Peyer's patch (tissue), 4 donors: ENCODE data around the gene CUL7. TPM values are rescaled to one million over a fixed set of nuclear protein-coding genes. Genes with fewer than 3 reads are reported as not detected.

Experiments
- DNase-seq, 3 donors: peaks; one replicate each; pipeline ENCODE4 v3.0.0-alpha.2; 2017 to 2019
- H3K27ac ChIP-seq, 4 donors: fragments of 200-600 bp; sonication (generic); one replicate each; pipeline ENCODE4 v1.5.1; 2016 to 2019
- H3K27me3 ChIP-seq, 2 donors: fragments of 200-600 bp; sonication (generic); one replicate each; pipeline ENCODE4 v1.5.1; 2019
- H3K36me3 ChIP-seq, 3 donors: fragments of 200-600 bp; sonication (generic); one replicate each; pipeline ENCODE4 v1.5.1; 2016 to 2019
- H3K4me1 ChIP-seq, 4 donors: fragments of 200-600 bp; sonication (generic); one replicate each; pipeline ENCODE4 v1.5.1; 2016 to 2019
- H3K4me3 ChIP-seq, 4 donors: fragments of 200-600 bp; sonication (generic); 1 replicate in 3 of 4; 2 replicates in 1 of 4; pipeline ENCODE4 v1.5.1; 2016 to 2019; ENCODE audit warnings: mild to moderate bottlenecking in 1 of 4
- H3K9me3 ChIP-seq, 4 donors: fragments of 200-600 bp; sonication (generic); one replicate each; pipeline ENCODE4 v1.5.1; 2016 to 2019; ENCODE audit warnings: mild to moderate bottlenecking in 1 of 4
- POLR2A ChIP-seq, 2 donors: fragments of 450-650 bp; IDR thresholded peaks; one replicate each; pipeline ENCODE4 v1.5.1; 2017; ENCODE audit warnings: antibody characterized with exemption in 2 of 2, mild to moderate bottlenecking in 2 of 2, moderate library complexity in 2 of 2
- total RNA-seq, 4 donors: library from RNA; depleted of rRNA; stranded (reverse); fragments of >200 nt; gene quantifications; one replicate each; pipeline ENCODE4 v1.1.0, GENCODE V29; 2016
- TF ChIP-seq, protein P1 (sequence below), 6 experiments: fragments of 450-650 bp in 4 of 6; fragments of 200-600 bp in 2 of 6; sonication (generic) in 1 of 6; IDR thresholded peaks; one replicate each; pipeline ENCODE4 v1.5.1; 2017 to 2019; ENCODE audit warnings: antibody characterized with exemption in 6 of 6, mild to moderate bottlenecking in 3 of 6, moderate library complexity in 1 of 6

CUL7 gene
- total RNA-seq, 4 donors from 2014 or later: 19.4 to 33.0 (median 23.1) TPM

- no peaks in the 10 kb centered on the region for H3K36me3 ChIP-seq
- TF ChIP-seq POLR2A (IDR thresholded peaks at IDR 0.05): no peak
- TF ChIP-seq, protein P1, sequence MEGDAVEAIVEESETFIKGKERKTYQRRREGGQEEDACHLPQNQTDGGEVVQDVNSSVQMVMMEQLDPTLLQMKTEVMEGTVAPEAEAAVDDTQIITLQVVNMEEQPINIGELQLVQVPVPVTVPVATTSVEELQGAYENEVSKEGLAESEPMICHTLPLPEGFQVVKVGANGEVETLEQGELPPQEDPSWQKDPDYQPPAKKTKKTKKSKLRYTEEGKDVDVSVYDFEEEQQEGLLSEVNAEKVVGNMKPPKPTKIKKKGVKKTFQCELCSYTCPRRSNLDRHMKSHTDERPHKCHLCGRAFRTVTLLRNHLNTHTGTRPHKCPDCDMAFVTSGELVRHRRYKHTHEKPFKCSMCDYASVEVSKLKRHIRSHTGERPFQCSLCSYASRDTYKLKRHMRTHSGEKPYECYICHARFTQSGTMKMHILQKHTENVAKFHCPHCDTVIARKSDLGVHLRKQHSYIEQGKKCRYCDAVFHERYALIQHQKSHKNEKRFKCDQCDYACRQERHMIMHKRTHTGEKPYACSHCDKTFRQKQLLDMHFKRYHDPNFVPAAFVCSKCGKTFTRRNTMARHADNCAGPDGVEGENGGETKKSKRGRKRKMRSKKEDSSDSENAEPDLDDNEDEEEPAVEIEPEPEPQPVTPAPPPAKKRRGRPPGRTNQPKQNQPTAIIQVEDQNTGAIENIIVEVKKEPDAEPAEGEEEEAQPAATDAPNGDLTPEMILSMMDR (IDR thresholded peaks at IDR 0.05): no peak
- H3K27me3 ChIP-seq: no peaks in the 10 kb centered on the region
- H3K27ac ChIP-seq: no peak overlapping the region
- H3K4me1 ChIP-seq: peaks cover 0 to 13% (median 3%) of the 10 kb centered on the region in 4 donors
- no peaks in the 10 kb centered on the region for H3K9me3 ChIP-seq
- no peak for DNase-seq
- no peak overlapping the region for H3K4me3 ChIP-seq
Observed at GRCh38 chr6:43081043-43081442, 27.4 kb upstream of the CUL7 start.

DNA sequence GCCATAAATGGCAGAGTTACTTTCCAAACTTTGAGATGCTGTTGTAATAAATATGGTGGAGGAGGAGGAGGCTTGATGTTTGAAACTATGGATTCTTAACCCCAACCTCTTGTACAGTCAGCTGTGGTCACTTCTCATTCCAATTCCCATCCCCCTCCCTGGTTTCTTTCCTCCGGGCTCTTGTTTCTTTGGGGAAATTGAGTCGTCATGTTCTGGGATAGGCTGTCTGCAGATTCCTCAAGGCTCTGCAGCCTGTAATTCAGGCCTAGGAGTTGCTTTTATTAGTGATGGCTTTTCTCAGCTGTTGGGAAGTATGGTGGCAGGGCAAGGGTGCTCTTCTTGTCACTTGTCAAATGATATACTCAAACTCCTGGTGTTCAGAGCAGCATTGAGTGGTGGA lies 25.0 kb upstream of the CUL7 start:
- no peaks in the 10 kb centered on the region for H3K27me3 ChIP-seq
- H3K4me3 ChIP-seq: no peak overlapping the region
- TF ChIP-seq POLR2A (IDR thresholded peaks at IDR 0.05): no peak
- TF ChIP-seq, protein P1 (IDR thresholded peaks at IDR 0.05): no peak
- no peaks in the 10 kb centered on the region for H3K9me3 ChIP-seq
- peaks cover 0 to 18% (median 5%) of the 10 kb centered on the region in 4 donors for H3K4me1 ChIP-seq
- no peak overlapping the region for H3K27ac ChIP-seq
- H3K36me3 ChIP-seq: peaks cover 0 to 12% (median 0%) of the 10 kb centered on the region in 3 donors
- DNase-seq: no peak

- peak overlapping the region in 1 of 4 donors; percentile 46 for H3K27ac ChIP-seq
Observed at GRCh38 chr6:43077981-43078511, 24.4 kb upstream of the CUL7 start.

DNA sequence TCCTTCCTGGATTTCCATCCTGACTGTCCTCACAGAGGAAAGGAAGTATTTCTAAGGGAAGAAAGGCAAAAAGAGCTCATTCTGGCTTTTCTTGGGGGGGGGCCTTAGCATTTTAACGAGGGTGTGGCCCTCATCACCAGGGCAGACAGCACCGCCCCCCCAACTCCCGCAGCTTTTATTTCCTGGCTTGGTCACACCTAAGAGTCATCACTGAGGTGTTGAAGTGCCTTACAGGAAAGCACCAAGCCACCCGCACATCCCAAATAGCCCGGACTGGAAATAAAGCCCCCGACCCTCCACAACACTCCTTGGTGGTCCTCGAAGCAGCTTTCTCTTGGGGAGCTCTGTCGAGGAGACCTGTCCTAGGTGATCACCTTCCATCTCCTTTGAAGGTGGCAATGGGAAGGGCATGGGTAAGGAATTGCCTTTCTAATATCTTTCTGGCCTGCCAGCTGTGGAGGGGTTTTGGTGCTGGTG lies 23.7 kb upstream of the CUL7 start:
- Histone ChIP-seq H3K27ac (peak overlapping the region in 1 of 4 donors; percentile 65), H3K4me3 (peak overlapping the region in 3 of 4 donors; percentile 41 to 68 (median 60))
- DNase-seq: no peak

More at GRCh38 chr6:43077981-43078511, 24.4 kb upstream of the CUL7 start:
- H3K4me1 ChIP-seq: peaks cover 0 to 18% (median 5%) of the 10 kb centered on the region in 4 donors
- TF ChIP-seq, protein P1 (IDR thresholded peaks at IDR 0.05): no peak
- TF ChIP-seq POLR2A (IDR thresholded peaks at IDR 0.05): no peak
- no peaks in the 10 kb centered on the region for H3K9me3 ChIP-seq
- H3K27me3 ChIP-seq: no peaks in the 10 kb centered on the region
- peaks cover 0 to 16% (median 0%) of the 10 kb centered on the region in 3 donors for H3K36me3 ChIP-seq
- no peak for DNase-seq
- no peak overlapping the region for H3K4me3 ChIP-seq

GRCh38 chr6:43076464-43077332 lies 23.0 kb upstream of the CUL7 start:
- Histone ChIP-seq H3K36me3 (peaks cover 0 to 29% (median 0%) of the 10 kb centered on the region in 3 donors), H3K27me3 (no peaks in the 10 kb centered on the region), H3K4me1 (peaks cover 0 to 18% (median 5%) of the 10 kb centered on the region in 4 donors), H3K27ac (peak overlapping the region in 3 of 4 donors; percentile 44 to 65 (median 65)), H3K4me3 (peak overlapping the region; percentile 41 to 68 (median 50)), H3K9me3 (no peaks in the 10 kb centered on the region)
- peak in 1 of 3 donors; percentile 56 for DNase-seq
- TF ChIP-seq POLR2A (IDR thresholded peaks at IDR 0.05): no peak
- TF ChIP-seq, protein P1 (IDR thresholded peaks at IDR 0.05): no peak

More for the DNA sequence above, 23.7 kb upstream of the CUL7 start:
- Histone ChIP-seq H3K9me3 (no peaks in the 10 kb centered on the region), H3K27me3 (no peaks in the 10 kb centered on the region), H3K36me3 (peaks cover 0 to 22% (median 0%) of the 10 kb centered on the region in 3 donors), H3K4me1 (peaks cover 0 to 18% (median 5%) of the 10 kb centered on the region in 4 donors)
- TF ChIP-seq POLR2A (IDR thresholded peaks at IDR 0.05): no peak
- TF ChIP-seq, protein P1 (IDR thresholded peaks at IDR 0.05): no peak
